ENCODE results near the gene FPR3.
"Not testable (repeated sequence)": the region's sequence is repeated elsewhere in the genome, so short reads cannot be mapped to it uniquely, and the experiment has no call there.

FPR3 gene, protein sequence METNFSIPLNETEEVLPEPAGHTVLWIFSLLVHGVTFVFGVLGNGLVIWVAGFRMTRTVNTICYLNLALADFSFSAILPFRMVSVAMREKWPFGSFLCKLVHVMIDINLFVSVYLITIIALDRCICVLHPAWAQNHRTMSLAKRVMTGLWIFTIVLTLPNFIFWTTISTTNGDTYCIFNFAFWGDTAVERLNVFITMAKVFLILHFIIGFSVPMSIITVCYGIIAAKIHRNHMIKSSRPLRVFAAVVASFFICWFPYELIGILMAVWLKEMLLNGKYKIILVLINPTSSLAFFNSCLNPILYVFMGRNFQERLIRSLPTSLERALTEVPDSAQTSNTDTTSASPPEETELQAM

GRCh38 chr19:51794885-51795490, at the start of gene FPR3:
FPR3 (plus strand) TSS chr19:51795157; CDS start chr19:51823749, 28,592 bp downstream.
- DNase-seq: no peak

- DNase-seq: no peak
Observed at GRCh38 chr19:51746731-51747130, 48.2 kb upstream of the FPR3 start.

DNA sequence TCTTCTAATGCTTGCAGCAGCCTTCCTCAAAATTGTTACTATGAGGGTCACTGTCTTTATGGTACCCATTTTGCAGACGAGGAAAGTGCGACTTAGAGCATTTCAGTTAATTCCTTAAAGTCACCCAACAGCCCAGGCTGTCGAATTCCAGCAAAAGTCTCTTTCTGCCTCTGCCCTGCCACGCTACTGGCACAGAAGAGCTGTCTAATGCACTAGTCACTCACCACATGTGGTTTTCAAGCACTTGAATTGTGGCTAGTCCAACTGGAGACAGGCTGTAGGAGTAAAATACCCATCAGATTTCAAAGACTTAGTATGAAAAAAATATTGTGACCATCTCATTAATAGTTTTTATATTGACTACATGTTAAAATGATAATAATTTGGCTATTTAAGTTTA, 45.0 kb upstream of the FPR3 start:
- no peak for DNase-seq

GRCh38 chr19:51750400-51751094, 44.4 kb upstream of the FPR3 start:
- no peak for DNase-seq

GRCh38 chr19:51751655-51752054, 43.3 kb upstream of the FPR3 start, which contains the start of gene FPR1:
FPR1 (minus strand) TSS chr19:51751878; CDS start chr19:51746994, 4,884 bp downstream.
- DNase-seq: no peak

DNA sequence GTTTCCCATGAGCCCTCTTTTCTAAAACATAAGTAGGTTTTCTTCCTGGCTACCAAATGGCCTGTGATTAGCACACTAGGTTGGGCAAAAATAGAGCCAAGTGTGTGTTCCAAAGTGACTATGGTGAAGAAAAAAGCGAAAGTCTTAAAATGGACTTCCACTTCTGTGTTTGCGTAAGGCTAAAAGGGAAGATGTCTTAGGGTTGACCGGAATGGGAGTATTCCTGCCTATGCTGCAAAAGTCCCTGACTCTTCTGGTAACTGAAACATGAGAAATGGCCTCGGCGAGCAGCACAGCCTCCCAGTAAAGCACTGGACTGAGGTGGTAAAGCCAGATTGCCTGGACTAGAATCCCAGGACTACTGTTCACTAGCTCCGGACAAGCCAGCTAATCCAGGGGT, 40.8 kb upstream of the FPR3 start:
- no peak for DNase-seq

DNA sequence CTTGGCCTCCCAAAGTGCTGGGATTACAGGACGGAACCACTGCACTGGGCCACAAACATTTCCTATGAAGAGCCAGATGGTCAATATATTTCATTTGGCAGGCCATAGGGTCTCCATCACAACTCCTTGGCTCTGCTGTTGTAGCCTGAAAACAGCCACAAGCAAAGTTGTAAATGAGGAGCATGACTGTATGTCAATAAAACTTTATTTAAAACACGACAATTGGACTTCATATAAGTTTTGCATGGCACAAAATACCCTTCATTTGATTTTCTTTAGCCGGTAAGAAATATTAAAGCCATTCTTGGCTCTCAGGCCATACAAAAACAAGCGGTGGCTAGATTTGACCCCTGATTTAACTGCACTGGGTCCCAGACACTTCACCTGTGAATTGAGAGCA, 40.2 kb upstream of the FPR3 start:
- DNase-seq: no peak

GRCh38 chr19:51755571-51755970, 39.4 kb upstream of the FPR3 start:
- no peak for DNase-seq

DNA sequence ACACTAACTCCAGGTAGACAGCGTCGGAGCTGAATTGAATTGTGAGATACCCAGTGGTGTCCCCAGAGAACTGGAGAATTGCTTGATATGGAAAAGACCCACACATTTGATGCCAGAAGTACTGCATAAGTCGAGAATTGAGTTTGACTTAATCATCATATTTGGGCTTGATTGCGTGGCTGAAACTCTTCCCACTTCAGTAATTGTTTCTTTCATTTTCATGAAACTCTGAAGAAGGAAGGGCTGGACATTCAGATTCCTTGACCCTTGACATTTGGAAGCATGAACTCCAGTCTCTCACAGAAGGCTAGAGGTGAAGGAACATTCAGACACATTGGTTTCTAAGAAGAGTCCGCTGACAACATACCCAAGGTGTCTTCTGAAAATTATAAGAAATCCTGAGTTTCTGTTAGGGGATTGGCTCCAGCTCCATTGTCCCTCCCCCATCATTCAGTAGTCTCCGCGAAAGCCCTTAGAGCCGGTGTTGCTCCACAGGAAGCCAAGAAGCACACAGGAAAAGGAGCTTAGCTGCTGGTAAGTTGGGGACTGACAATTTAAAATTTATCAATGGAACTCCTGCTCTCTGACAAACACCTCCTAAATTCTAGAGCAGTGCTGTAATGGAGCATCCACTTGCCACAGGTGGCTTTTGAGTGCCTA, 34.1 kb upstream of the FPR3 start, which contains the start of gene FPR2:
FPR2 (plus strand) TSS at position 484 of the 660 bp plus-strand sequence. CDS start 7,479 bp downstream, outside the sequence.
- no peak for DNase-seq

DNA sequence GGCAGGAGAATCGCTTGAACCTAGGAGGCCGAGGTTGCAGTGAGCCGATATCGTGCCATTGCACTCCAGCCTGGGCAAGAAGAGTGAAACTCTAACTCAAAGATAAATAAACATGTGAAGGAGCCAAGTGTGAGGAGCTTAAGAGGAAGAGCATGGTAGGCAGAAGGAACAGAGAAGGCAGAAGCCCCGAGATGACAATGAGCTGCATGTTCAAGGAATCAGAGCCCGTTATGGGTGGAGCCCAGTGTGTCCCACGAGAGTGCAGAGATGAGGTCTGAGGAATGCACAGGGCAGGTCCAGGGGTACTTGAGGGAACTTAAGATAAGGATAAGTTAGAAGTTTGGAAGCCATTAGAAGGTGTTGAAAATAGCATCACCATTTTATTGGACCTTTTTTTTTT, 33.3 kb upstream of the FPR3 start:
- DNase-seq: no peak

GRCh38 chr19:51765086-51765485, 29.9 kb upstream of the FPR3 start:
- no peak for DNase-seq

DNA sequence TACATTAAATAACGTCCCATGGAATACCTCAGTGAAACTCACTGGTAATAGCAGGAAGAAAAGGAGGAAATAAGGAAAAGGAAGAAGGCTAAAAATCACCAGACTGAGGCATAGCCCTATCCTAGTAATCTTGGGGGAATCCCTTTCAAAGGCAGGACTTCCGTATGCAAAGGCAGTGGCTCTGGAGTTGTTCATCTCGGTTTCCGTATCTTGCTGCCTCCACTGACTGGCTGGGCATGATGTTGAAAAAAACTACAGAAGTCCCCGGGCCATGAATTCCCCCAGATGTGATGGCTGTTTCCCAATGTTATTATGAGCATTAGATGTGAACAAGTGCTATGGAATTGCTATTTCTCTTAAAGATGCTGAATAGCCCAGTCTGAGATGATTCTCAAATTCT, 28.5 kb upstream of the FPR3 start:
- no peak for DNase-seq

DNA sequence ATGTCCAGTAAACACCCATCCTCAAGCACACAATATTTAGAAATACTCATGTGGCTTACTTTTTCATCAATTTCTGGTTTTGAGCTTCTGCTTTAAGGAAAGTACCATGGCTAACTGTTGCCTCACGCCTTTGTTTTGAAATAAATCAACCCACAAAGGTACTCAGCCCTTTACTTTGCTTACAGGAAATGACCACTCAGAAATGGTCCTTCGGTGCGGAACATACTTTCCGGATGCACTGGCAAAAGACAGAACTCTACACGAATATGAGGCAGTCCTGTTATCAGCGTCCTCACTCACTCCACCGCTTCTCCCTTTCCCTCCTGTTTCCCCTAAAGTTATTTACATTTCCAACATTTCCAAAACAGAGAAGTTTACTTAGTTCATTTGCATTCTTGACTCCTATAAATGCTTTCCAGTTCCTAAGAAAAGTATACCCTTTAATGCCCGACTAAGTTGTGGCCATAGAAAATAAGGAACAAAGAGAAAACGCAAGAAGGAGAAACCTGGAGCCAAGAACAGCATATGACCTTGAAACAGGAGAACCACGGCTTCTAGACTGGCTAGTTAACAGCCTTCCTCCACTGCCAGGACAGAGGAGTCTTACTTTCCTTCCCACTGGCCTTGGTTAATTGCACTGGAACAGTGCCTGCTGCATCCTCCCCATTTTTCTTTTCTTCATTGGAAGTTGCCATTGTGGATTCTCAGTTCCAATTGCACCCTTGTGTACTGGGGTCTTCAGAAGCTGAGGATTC, 23.4 kb upstream of the FPR3 start:
- DNase-seq: no peak

DNA sequence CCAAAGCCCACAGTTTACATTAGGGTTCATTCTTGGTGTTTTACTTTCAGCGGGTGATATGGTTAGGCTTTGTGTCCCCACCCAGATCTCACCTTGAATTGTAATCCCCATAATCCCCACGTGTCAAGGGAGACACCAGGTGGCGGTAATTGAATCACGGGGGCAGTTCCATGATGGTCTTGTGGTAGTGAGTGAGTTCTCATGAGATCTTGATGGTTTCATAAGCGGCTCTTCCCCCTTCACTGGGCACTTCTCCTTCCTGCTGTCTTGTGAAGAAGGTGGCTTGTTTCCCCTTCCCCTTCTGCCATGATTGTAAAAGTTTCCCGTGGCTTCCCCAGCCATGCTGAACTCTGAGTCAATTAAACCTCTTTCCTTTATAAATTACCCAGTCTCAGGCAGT, 22.0 kb upstream of the FPR3 start:
- DNase-seq: no peak

- not testable (repeated sequence) for DNase-seq
Observed at GRCh38 chr19:51776561-51776960, 18.4 kb upstream of the FPR3 start.

DNA sequence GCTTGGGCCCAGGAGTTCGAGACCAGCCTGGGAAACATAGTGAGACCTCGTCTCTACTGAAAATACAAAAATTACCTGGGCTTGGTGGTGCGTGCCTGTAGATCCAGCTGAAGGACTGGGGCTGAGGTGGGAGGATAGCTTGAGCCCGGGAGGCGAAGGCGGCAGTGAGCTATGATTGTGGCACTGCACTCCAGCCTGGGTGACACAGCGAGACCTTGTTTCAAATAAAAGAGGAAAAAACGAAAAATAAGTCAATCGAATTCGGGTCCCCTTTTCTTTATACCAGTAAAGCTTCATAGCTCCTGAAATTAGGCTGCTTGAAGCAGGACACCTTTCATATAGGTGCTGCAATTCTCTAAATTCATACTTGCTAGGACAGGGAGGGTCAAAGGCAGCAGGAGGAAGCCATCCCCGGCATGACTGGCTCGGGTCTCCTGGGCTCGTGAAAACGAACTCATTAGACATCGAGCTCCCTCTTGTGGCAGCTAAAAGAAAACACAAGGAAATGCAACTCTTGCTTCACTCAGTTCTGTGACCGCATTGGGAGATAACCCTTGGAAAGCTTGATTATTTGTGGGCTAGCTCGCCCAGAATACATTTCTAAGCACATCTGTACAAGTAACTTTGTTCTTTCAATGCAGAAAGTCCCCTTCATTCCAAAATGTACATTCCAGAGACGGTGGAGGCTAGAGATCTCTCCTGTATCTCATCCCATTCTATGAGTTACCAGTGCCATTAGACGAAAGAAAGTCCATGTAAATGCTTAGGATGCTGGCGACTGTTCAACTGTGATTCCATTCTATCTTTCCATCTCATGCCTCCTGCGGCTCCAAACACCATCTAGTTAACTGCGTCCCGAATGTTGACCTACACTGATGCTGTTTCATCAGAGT, 17.1 kb upstream of the FPR3 start:
- peak; percentile 66 for DNase-seq

DNA sequence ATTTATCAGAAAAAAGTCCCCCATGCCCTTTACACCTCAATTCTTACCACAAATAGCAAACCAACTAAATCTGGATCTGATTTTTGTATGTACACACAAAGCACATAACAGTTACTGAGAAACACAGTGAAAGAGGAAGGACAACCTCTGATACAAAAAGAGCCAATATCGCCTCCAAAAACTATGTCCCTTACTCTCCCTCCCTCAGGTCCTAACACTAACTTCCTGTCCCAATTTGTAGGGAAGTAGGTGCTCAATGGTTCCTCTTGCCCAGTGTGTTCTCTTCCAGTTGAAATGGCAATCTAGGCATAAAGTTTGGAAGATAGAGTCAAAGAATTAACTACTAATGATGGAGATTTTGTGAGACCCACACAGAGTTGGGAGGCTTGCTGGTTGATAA, 15.8 kb upstream of the FPR3 start:
- no peak for DNase-seq

GRCh38 chr19:51779703-51780102, 15.3 kb upstream of the FPR3 start:
- DNase-seq: no peak

GRCh38 chr19:51780270-51780669, 14.7 kb upstream of the FPR3 start:
- no peak for DNase-seq

GRCh38 chr19:51781999-51782398, 13.0 kb upstream of the FPR3 start:
- DNase-seq: no peak

- no peak for DNase-seq
Observed at GRCh38 chr19:51783372-51783771, 11.6 kb upstream of the FPR3 start.
